ENCODE data around the gene SMIM44. TPM values are rescaled to one million over a fixed set of nuclear protein-coding genes. Genes with fewer than 3 reads are reported as not detected.
"Not testable (repeated sequence)": the region's sequence is repeated elsewhere in the genome, so short reads cannot be mapped to it uniquely, and the experiment has no call there.

SMIM44 gene
- total RNA-seq (not detected), polyA plus RNA-seq (not detected), total RNA-seq (not detected)

DNA sequence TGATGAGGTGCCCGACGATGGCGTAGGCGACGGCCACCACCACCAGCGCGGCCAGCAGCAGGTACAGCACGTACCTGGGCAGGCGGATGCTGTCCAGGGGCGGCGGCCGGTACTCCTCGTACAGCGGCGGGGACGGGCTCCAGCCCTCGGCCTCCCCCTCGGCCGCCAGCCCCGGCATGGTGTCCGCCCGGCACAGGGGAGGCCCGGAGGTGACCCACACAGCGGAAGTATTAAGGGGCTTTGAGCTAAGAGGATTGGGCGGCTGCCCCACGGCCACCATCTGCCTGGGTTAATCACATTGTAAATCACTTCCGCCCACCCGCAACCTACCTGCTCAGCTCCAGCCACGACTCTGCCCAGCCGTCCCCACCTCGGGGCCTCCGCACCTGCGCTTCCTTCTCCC, at the start of gene SMIM44:
Gene SMIM44 (minus strand): TSS at position 216 of the 403 bp plus-strand sequence. CDS start 38 bp downstream, at position 178.
- Mint-ChIP-seq H3K4me1 (peaks cover 5 to 19% (median 10%) of the 10 kb centered on the region in 7 donors), H3K4me3 (no peak within 1 kb of the TSS), H3K36me3 (peaks cover 0 to 4% (median 0%) of the 10 kb centered on the region in 5 donors), H3K27me3 (peaks cover 0 to 3% (median 0%) of the 10 kb centered on the region in 5 donors), H3K9me3 (no peaks in the 10 kb centered on the region), H3K27ac (no peak within 1 kb of the TSS)
- H3K27me3 ChIP-seq (ENCODE audit: control insufficient read depth in 2 of 2, insufficient read depth in 2 of 2, low read length in 2 of 2): no peaks in the 10 kb centered on the region
- H3K4me1 ChIP-seq (ENCODE audit: control insufficient read depth in 2 of 2, insufficient read depth in 2 of 2, low read length in 2 of 2): peaks cover 0 to 6% of the 10 kb centered on the region in 2 donors
- no peak within 1 kb of the TSS for H3K27ac ChIP-seq (ENCODE audit: low read depth, low read length)
- intact Hi-C loops (cut with micrococcal nuclease): no loop called here
- no peaks in the 10 kb centered on the region for H3K9me3 ChIP-seq (ENCODE audit: control insufficient read depth in 2 of 3, low read length in 3 of 3)
- no peak for ATAC-seq
- POLR2A ChIA-PET: interaction anchor here (0.6 kb wide), 1 partner anchor 16 kb away, joined by 4 read pairs; no protein-coding TSS in a partner anchor
- H3K36me3 ChIP-seq (ENCODE audit: control insufficient read depth in 2 of 3, insufficient read depth in 3 of 3, low read length in 3 of 3): no peaks in the 10 kb centered on the region
- peak in 1 of 9 donors; percentile 7 for DNase-seq
- CTCF ChIA-PET: interaction anchor here (1.0 to 1.1 kb wide), 3 partner anchors 14 to 178 kb away, joined by 3 to 4 read pairs (median 3); no protein-coding TSS in a partner anchor
- H3K4me3 ChIP-seq (ENCODE audit: low read length): no peak within 1 kb of the TSS

DNA sequence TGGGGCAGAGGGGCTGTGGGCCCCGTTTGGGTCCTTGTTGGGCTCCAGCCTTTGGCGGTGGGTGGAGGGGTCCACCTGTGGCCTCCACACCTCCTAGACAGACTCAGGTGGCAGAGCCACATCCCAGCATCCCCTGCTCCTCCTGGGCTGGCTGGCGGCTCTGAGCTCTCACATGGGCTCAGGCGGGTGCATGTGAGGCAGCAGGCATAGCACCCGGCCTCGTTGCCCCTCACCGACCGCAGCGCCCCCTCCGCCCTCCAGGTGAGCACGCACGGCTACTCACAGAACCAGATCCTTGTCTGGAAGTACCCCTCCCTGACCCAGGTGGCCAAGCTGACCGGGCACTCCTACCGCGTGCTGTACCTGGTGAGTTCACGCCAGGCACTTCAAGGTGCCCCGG, 49.8 kb upstream of the SMIM44 start:
- no peak overlapping the region for H3K27ac Mint-ChIP-seq
- intact Hi-C loops (cut with micrococcal nuclease): no loop called here
- ChIA-PET POLR2A (no interaction called here), CTCF (interaction anchor here (0.7 kb wide), 1 partner anchor 511 kb away, joined by 3 read pairs; no protein-coding TSS in a partner anchor)
- Histone ChIP-seq H3K4me3 (ENCODE audit: low read length) (no peak overlapping the region), H3K27me3 (ENCODE audit: control insufficient read depth in 2 of 2, insufficient read depth in 2 of 2, low read length in 2 of 2) (no peaks in the 10 kb centered on the region), H3K9me3 (ENCODE audit: control insufficient read depth in 2 of 3, low read length in 3 of 3) (no peaks in the 10 kb centered on the region), H3K36me3 (ENCODE audit: control insufficient read depth in 2 of 3, insufficient read depth in 3 of 3, low read length in 3 of 3) (peaks cover 0 to 82% (median 0%) of the 10 kb centered on the region in 3 experiments), H3K27ac (ENCODE audit: low read depth, low read length) (no peak overlapping the region), H3K4me1 (ENCODE audit: control insufficient read depth in 2 of 2, insufficient read depth in 2 of 2, low read length in 2 of 2) (no peaks in the 10 kb centered on the region)
- DNase-seq (no peak), ATAC-seq (peak; percentile 2)
- H3K4me3 Mint-ChIP-seq: no peak overlapping the region
- peaks cover 0 to 2% (median 0%) of the 10 kb centered on the region in 7 donors for H3K4me1 Mint-ChIP-seq
- no peaks in the 10 kb centered on the region for H3K9me3 Mint-ChIP-seq
- peaks cover 0 to 13% (median 0%) of the 10 kb centered on the region in 5 donors for H3K36me3 Mint-ChIP-seq
- H3K27me3 Mint-ChIP-seq: no peaks in the 10 kb centered on the region

- H3K9me3 Mint-ChIP-seq: no peaks in the 10 kb centered on the region
- Histone ChIP-seq H3K27ac (ENCODE audit: low read depth, low read length) (no peak overlapping the region), H3K4me3 (ENCODE audit: low read length) (no peak overlapping the region), H3K9me3 (ENCODE audit: control insufficient read depth in 2 of 3, low read length in 3 of 3) (no peaks in the 10 kb centered on the region), H3K36me3 (ENCODE audit: control insufficient read depth in 2 of 3, insufficient read depth in 3 of 3, low read length in 3 of 3) (peaks cover 0 to 86% (median 5%) of the 10 kb centered on the region in 3 experiments), H3K27me3 (ENCODE audit: control insufficient read depth in 2 of 2, insufficient read depth in 2 of 2, low read length in 2 of 2) (no peaks in the 10 kb centered on the region), H3K4me1 (ENCODE audit: control insufficient read depth in 2 of 2, insufficient read depth in 2 of 2, low read length in 2 of 2) (no peaks in the 10 kb centered on the region)
- POLR2A ChIA-PET: no interaction called here
- H3K4me3 Mint-ChIP-seq: no peak overlapping the region
- H3K27me3 Mint-ChIP-seq: no peaks in the 10 kb centered on the region
- peaks cover 0 to 2% (median 0%) of the 10 kb centered on the region in 7 donors for H3K4me1 Mint-ChIP-seq
- H3K27ac Mint-ChIP-seq: no peak overlapping the region
- CTCF ChIA-PET: no interaction called here
- peaks cover 0 to 13% (median 0%) of the 10 kb centered on the region in 5 donors for H3K36me3 Mint-ChIP-seq
- ATAC-seq: no peak
- DNase-seq: no peak
- intact Hi-C loops (cut with micrococcal nuclease): no loop called here
Observed at GRCh38 chr19:3532154-3532786, 49.0 kb upstream of the SMIM44 start.

DNA sequence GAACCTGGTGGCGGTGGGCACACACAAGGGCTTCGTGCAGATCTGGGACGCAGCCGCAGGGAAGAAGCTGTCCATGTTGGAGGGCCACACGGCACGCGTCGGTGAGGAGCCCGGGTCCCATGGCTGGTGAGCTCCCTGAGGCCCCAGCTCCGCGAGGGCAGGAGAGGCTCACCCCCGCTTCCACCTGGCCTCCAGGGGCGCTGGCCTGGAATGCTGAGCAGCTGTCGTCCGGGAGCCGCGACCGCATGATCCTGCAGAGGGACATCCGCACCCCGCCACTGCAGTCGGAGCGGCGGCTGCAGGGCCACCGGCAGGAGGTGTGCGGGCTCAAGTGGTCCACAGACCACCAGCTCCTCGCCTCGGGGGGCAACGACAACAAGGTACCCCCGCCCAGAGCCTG, 48.5 kb upstream of the SMIM44 start:
- H3K27ac Mint-ChIP-seq: no peak overlapping the region
- CTCF ChIA-PET: interaction anchor here (0.6 kb wide), 1 partner anchor 30 kb away, joined by 3 read pairs; no protein-coding TSS in a partner anchor
- no peaks in the 10 kb centered on the region for H3K27me3 Mint-ChIP-seq
- DNase-seq (no peak), ATAC-seq (no peak)
- intact Hi-C loops (cut with micrococcal nuclease): no loop called here
- Histone ChIP-seq H3K36me3 (ENCODE audit: control insufficient read depth in 2 of 3, insufficient read depth in 3 of 3, low read length in 3 of 3) (peaks cover 0 to 90% (median 10%) of the 10 kb centered on the region in 3 experiments), H3K27me3 (ENCODE audit: control insufficient read depth in 2 of 2, insufficient read depth in 2 of 2, low read length in 2 of 2) (no peaks in the 10 kb centered on the region), H3K4me1 (ENCODE audit: control insufficient read depth in 2 of 2, insufficient read depth in 2 of 2, low read length in 2 of 2) (no peaks in the 10 kb centered on the region), H3K4me3 (ENCODE audit: low read length) (no peak overlapping the region), H3K27ac (ENCODE audit: low read depth, low read length) (no peak overlapping the region), H3K9me3 (ENCODE audit: control insufficient read depth in 2 of 3, low read length in 3 of 3) (no peaks in the 10 kb centered on the region)
- peaks cover 0 to 16% (median 0%) of the 10 kb centered on the region in 5 donors for H3K36me3 Mint-ChIP-seq
- no peaks in the 10 kb centered on the region for H3K9me3 Mint-ChIP-seq
- H3K4me1 Mint-ChIP-seq: peaks cover 0 to 2% (median 0%) of the 10 kb centered on the region in 7 donors
- POLR2A ChIA-PET: no interaction called here
- no peak overlapping the region for H3K4me3 Mint-ChIP-seq

DNA sequence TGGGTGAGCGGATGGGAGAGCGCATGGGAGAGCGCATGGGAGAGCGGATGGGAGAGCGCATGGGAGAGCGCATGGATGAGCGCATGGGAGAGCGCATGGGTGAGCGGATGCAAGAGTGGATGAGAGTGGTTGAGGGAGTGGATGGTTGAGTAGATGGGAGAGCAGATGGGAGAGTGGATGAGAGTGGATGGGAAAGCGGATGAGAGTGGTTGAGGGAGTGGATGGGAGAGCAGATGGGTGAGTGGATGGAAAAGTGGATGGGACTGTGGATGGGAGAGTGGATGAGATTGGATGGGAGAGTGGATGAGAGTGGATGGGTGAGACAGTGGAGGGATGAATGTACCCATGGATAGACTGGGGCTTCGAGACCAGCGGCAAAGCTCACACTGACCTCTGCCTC, 47.1 kb upstream of the SMIM44 start:
- POLR2A ChIA-PET: interaction anchor here (0.7 kb wide), 1 partner anchor 1292 kb away, joined by 3 read pairs; no protein-coding TSS in a partner anchor
- no peaks in the 10 kb centered on the region for H3K27me3 ChIP-seq (ENCODE audit: control insufficient read depth in 2 of 2, insufficient read depth in 2 of 2, low read length in 2 of 2)
- no peaks in the 10 kb centered on the region for H3K4me1 ChIP-seq (ENCODE audit: control insufficient read depth in 2 of 2, insufficient read depth in 2 of 2, low read length in 2 of 2)
- Mint-ChIP-seq H3K4me1 (peaks cover 0 to 2% (median 0%) of the 10 kb centered on the region in 7 donors), H3K27me3 (no peaks in the 10 kb centered on the region), H3K4me3 (no peak overlapping the region), H3K27ac (no peak overlapping the region), H3K36me3 (peaks cover 0 to 16% (median 0%) of the 10 kb centered on the region in 5 donors), H3K9me3 (no peaks in the 10 kb centered on the region)
- no peak overlapping the region for H3K4me3 ChIP-seq (ENCODE audit: low read length)
- peaks cover 0 to 88% (median 11%) of the 10 kb centered on the region in 3 experiments for H3K36me3 ChIP-seq (ENCODE audit: control insufficient read depth in 2 of 3, insufficient read depth in 3 of 3, low read length in 3 of 3)
- H3K27ac ChIP-seq (ENCODE audit: low read depth, low read length): no peak overlapping the region
- DNase-seq: no peak
- ATAC-seq: no peak
- CTCF ChIA-PET: no interaction called here
- no peaks in the 10 kb centered on the region for H3K9me3 ChIP-seq (ENCODE audit: control insufficient read depth in 2 of 3, low read length in 3 of 3)
- intact Hi-C loops (cut with micrococcal nuclease): no loop called here

- H3K27ac Mint-ChIP-seq; H3K27ac ChIP-seq (ENCODE audit: low read depth, low read length); ATAC-seq; H3K4me1 ChIP-seq (ENCODE audit: control insufficient read depth in 2 of 2, insufficient read depth in 2 of 2, low read length in 2 of 2); intact Hi-C loops (cut with micrococcal nuclease); POLR2A ChIA-PET; H3K9me3 Mint-ChIP-seq; H3K4me1 Mint-ChIP-seq; H3K4me3 ChIP-seq (ENCODE audit: low read length); H3K27me3 ChIP-seq (ENCODE audit: control insufficient read depth in 2 of 2, insufficient read depth in 2 of 2, low read length in 2 of 2); H3K9me3 ChIP-seq (ENCODE audit: control insufficient read depth in 2 of 3, low read length in 3 of 3); H3K27me3 Mint-ChIP-seq; DNase-seq; CTCF ChIA-PET; H3K4me3 Mint-ChIP-seq: not testable (repeated sequence)
- peaks cover 0 to 86% (median 11%) of the 10 kb centered on the region in 3 experiments for H3K36me3 ChIP-seq (ENCODE audit: control insufficient read depth in 2 of 3, insufficient read depth in 3 of 3, low read length in 3 of 3)
- H3K36me3 Mint-ChIP-seq: peaks cover 0 to 15% (median 4%) of the 10 kb centered on the region in 5 donors
Observed at GRCh38 chr19:3529299-3529698, 46.1 kb upstream of the SMIM44 start.

All from naive thymus-derived CD4-positive, alpha-beta T cell (primary cell).